ENCODE results near the gene KBTBD2.

DNA sequence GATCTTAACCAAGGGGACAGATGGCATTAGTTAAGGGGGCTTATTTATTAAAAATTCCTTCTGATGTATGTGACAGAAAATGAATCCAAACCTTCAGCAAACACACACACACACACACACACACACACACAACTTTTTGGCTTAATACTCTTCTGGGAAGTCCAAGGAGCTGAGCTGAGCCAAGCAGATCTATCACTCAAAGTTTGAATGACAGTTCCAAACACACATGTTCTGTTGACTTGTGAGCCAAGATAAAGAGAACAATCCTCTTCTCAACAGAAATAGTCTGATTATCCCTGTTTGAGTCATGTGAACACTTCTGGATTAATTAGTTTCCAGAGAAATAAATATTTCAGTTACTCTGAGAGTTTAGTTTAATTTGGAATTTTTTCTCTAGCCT, 31.5 kb downstream of the KBTBD2 start:
- TF ChIP-seq, protein P1, sequence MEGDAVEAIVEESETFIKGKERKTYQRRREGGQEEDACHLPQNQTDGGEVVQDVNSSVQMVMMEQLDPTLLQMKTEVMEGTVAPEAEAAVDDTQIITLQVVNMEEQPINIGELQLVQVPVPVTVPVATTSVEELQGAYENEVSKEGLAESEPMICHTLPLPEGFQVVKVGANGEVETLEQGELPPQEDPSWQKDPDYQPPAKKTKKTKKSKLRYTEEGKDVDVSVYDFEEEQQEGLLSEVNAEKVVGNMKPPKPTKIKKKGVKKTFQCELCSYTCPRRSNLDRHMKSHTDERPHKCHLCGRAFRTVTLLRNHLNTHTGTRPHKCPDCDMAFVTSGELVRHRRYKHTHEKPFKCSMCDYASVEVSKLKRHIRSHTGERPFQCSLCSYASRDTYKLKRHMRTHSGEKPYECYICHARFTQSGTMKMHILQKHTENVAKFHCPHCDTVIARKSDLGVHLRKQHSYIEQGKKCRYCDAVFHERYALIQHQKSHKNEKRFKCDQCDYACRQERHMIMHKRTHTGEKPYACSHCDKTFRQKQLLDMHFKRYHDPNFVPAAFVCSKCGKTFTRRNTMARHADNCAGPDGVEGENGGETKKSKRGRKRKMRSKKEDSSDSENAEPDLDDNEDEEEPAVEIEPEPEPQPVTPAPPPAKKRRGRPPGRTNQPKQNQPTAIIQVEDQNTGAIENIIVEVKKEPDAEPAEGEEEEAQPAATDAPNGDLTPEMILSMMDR (IDR thresholded peaks at IDR 0.05; ENCODE audit: poor library complexity, severe bottlenecking) = no peak
- TF ChIP-seq MXI1 (conservative IDR thresholded peaks at IDR 0.05; ENCODE audit: poor library complexity, severe bottlenecking) (no peak), TAF1 (IDR thresholded peaks at IDR 0.05; ENCODE audit: low read depth) (no peak)
